Stimulated activated CD4-positive, alpha-beta T cell treated with anti-CD3 and anti-CD28 coated beads, Interleukin-12 subunit alpha, Interleukin-12 subunit beta, amount 100 ng/mL, for 24 hours (primary cell): ENCODE measurements around the gene AP3S1.

Experiments used
- DNase-seq, 2 experiments: peaks; one replicate each; pipeline ENCODE4 v3.0.0-alpha.2; 2020; ENCODE audit warnings: low read depth in 2 of 2

AP3S1 gene

DNA sequence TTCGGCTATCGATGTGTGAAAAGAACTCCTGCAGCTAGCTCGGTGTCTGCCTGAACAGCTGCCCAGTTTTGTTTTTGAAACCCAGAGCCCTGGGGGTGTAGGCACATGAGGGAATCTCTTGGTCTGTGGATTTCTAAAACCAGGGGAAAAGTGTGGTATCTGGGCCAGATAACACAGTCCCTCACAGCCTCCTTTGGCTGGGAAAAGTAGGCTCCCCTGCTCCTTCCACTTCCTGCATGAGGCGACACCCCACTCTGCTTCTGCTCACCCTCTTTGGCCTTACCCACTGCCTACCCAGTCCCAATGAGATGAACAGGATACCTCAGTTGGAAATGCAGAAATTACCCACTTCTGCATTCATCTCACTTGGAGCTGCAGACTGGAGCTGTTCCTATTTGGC lies 15.8 kb upstream of the AP3S1 start:
- DNase-seq: no peak

DNA sequence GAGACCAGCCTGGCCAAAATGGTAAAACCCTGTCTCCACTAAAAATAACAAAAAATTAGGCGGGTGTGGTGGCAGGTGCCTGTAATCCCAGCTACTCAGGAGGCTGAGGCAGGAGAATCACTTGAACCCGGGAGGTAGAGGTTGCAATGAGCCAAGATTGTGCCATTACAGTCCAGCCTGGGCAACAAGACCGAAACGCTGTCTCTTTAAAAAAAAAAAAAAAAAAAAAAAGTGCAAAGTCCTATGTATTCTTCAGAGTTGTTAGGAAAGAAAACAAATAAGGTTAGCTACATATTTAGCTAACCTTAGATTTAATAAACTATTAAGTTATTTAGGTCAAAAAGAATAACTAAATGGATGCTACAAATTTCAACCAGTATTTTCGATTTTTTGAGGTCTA lies 11.8 kb upstream of the AP3S1 start:
- DNase-seq: no peak

DNA sequence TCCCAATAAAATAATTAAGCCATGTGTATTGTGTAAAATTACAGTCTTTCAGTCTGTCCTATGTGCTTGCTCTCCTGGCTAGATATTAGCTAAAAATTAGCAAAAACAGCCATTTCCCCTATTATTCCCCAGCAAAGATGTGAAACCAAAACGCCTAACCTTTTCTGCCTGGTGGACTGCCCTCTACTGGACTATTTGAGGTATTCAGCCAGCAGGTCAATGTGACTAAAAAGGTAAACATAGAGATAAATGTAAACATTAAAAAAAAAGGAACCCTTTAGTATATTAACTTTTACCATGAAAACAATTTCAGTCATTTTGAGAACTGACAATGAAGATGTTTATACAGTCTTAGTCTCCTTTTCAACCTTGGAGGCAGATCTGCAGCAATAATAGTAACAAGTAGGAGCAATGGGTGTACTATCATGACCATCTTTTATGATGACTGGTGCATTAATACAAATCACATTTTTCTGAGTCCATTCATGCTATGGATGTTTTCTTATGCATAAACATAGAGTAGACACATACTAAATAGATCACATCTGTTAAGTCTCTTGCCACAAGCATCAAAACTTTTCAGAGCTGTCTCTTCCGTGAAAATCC lies 10.5 kb upstream of the AP3S1 start:
- no peak for DNase-seq

DNA sequence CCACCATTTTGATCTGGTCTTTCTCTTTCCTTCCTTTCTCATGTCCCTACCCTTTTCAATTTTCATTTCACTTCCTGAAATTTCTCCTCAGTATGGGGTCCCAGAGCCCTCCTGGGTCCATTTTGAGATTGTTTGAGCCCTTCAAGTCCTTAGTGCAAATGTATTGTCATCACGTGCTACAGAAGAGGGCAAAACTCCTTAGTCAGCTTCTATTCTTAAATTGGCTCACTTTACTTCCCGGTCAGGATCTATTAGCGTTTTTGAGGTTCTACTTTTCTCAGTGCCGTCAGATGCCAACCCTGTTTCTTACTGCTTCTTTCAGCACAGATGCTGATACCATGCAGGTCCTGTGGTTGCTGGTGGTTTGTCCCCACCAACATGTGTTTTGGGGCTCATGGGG lies 6.3 kb upstream of the AP3S1 start:
- DNase-seq: no peak

DNA sequence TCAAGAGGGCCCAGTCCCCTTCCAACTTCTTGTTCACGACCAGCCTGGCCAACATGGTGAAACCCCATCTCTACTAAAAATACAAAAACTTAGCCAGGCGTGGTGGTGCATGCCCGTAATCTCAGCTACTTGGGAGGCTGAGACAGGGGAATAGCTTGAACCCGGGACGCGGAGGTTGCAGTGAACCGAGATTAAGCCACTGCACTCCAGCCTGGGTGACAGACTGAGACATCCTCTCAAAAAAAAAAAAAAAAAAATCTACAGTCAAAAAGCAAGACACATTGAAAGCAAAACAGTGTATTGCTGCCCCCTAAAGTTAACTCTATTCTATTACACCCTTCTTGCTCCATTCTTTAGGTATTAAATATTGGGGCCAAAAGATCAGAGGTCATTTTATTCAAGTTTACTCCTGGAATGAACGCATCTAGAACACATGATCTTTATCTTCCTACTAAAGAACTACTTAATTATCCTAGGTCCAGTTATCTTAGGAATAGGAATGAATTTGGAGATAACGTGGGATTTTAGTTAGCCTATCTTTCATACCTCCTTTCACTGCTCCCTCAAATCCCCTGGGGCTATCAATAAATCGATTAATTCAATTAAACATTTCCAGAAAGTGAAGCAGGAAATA lies 2.7 kb upstream of the AP3S1 start:
- no peak for DNase-seq

DNA sequence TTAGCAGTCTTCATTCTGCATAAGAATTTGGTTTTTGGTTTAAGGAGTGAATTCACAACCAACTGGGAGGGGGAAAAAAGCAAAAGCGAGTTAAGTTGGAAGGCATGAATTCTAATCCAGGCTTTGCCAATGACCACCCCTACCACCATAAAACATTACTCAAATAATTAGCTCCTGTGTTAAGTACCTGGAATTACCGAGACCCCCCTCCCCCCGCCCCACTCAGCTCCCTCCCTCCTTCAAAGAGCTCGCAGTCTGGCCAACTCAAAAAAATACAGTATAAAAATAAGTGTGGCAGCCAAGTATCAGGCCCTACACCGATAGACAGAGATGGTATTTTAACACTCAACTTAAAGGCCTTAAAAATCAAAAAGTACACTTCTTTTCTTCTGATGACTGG lies 862 bp upstream of the AP3S1 start:
- no peak for DNase-seq

DNA sequence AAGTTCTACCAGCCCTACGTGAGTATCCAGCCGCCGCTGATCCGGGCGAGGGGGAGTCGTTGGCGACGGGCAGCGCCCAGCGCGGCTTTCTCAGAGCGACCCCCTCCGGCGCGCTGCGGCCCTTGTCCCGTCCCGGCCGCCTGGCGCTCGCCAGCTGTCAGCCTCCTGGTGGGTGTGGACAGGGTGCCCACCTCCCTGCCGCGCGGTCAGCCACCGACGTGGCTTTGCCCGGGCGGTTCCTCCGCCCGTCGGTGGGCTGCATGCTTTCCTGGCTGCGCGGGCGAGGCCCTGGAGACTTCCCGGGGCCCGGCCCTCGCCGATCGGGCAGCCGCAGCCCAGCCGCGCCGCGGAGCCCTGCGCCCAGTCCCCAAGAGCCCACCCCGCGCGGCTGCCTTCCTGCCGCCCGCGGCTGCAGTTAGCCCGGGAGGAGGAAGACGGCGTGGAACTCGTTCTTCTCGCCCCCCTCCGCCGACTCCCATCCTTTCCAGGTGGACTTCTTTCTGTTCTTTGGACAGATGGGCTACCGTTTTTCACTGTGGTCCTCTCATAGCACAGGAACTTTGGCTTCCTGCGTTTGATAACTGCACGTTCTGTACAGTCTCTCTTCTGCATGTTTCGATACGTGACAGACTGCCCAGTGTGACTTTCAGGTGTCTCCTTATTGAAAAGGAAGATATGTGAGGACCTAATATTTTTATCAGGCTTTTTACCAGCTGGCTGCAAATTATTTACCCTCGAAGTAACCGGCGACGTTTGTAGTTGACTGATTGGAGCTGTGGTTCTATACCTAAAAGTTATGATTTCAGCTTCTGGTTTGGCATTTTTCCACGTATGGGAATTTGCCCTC lies 577 bp downstream of the AP3S1 start:
- DNase-seq: no peak

DNA sequence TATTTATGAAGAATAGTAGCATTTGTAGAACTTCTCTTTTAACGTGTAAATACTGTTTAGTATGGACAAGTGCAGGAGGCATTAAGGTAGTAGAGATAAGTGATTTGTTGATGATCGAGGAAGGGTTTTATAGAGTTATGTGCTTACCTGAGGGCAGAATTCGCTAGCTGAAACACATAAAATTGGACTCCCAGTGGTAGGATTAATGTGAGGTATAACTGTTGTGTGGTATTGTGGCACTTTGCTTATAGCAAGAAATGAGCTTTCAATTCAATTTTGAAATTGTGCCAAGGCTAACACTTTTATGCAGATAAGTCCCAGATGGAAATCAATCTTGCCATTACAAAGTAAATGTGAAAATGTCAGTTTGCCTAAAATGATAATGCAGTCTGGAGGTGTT lies 1.2 kb downstream of the AP3S1 start:
- no peak for DNase-seq

DNA sequence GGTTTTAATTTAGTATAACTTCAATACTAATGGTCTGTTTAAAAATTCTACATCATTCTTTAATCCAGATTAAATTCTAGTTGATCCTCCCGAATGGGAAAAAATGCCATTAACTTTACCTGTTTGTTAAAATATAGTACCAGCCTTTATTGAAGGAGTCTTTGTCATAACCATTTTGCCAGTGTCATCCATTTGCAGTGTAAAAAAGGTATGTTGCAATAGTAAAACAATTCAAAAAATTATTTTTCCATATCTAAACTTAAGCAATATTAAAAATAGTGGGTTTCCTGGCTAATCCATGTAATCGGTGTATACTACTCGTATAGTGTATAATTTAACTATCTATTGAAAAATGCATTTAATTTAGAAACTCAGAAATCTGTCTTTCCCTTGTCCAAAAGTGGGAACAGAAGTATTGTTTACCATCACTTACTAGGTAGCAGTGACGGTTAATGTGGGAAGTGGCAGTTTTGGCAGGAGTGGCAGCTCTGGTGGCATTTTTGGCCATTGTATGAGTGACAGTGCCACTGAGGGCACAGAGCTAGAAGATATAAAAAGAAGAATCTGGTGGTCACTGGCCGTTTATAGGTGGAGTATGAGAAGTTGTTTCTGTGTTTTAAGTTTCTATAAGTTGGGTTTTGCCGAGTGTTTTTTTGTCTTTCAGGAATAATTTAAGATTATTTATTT lies 1.9 kb downstream of the AP3S1 start:
- DNase-seq: no peak

DNA sequence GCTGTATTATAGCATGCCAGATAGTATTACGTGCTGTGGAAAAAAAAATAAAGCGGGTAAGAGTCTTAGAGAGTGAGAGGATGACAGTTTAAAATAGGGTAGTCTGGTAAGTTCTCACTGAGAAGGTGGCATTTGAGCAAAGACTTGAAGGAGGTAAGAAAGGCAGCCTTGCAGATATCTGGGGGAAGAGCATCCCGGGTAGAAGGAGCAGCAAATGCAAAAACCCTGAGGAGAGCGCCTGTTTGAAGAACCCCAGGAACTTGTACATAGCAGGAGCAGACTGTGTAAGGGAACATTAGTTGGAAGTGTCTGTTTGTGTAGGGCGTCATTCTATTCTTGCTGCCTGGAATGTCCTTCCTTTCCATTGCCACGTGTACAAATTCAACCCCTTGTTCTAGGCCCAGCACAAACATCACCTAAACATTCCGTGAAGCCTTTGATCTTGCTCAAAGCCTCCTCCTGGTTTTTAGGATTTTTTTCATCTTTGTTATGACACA lies 2.6 kb downstream of the AP3S1 start:
- no peak for DNase-seq

DNA sequence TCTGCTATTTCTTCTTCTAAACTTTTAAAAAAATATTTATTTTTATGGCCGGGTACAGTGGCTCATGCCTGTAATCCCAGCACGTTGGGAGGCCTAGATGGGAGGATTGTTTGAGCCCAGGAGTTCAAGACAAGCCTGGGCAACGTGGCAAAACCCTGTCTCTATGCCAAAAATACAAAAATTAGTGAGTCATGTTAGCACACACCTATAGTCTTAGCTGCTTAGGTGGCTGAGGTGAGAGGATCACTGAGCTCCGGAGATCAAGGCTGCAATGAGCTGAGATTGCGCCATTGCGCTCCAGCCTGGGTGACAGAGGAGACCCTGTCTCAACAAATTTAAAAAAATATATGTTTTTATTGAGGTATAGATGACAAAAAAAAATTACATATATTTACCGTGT lies 5.6 kb downstream of the AP3S1 start:
- DNase-seq: no peak

DNA sequence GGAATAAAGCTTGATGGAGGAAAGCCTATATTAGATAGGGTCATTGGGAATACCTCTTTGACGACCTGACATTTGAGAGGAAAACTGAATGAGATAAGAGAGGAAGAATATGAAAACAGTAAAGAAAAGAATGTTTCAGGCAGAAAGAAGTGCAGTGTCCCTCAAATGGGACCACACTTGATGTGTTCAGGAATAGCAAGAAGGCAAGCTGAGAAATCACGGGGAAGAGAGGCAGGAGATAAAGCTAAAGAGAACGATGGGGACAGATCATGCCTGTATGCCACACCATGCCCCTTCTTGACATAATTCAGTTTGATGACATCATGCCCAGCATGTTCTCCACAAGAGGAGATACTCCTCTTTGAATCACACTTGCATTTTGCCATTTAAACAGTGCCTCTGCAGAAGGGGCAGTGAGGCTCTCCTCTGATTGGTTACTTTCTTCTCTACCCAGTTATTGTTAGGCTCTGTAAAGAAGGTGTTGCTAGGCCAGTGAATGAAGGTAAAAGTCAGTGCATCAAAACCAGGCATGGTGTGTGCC lies 7.6 kb downstream of the AP3S1 start:
- no peak for DNase-seq

DNA sequence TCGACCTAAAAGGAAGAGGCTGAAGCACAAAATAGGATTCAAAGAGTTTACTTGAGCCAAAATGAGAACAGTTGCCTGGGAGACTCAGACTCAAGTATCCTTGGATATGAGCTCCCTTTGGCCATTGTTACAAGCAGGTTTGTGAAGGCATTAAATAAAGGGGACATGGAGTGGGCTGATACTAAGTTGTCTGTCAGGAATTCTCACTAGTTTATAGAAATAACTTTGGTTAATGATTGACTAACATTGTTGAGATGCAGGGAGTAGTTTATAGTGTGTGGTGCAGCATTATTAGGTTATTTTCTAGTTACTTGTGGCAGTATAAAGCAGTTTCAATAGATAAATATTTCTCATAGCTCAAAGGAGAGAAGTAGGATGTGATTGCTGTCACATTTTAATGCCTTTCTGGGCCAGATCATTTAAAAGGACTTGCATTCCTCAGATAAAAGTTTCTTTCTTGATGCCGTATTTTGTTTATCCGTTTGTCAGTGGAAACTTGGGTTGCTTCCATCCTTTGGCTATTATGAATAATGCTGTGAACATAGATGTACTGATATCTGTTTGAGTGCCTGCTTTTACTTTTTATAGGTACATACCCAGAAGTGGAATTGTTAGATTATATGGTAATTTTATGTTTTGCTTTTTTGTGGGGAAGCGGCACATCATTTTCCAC lies 9.1 kb downstream of the AP3S1 start:
- DNase-seq: no peak

DNA sequence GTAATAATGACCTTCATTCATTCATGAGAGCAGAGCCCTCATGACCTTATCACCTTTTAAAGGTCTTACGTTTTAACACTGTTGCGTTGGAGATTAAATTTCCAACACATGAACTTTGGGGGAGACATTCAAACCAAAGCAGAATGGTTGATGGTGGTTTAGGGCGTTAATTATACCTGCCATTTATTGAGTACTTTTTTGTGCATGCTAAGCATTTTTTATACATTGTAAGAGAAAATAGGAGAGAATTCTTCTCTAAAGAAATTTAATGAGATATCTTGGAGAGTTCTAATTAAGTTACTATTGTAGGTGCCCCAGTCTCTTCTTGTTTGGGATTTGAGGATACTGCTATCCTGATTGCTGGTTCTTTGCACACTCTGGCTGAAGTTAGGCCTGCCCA lies 12.4 kb downstream of the AP3S1 start:
- no peak for DNase-seq

DNA sequence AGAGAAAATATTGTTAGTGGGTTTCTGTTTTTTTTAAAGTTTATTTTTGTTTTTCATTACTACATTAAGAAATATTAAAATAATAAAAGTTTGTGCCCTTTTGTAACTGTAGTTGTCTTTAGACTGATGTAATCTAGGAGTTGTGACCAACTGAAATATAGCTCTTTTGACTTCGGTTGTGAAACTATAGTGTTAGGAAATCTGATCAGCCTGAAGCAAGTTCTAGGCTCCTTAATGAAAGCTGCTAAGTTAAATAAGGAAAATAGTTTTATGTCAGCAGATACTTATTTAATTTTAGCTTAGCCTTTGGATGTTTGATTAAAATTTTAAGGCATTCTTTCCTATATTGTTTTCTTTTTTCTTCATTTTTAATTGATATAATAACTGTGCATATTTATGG lies 14.2 kb downstream of the AP3S1 start:
- no peak for DNase-seq

DNA sequence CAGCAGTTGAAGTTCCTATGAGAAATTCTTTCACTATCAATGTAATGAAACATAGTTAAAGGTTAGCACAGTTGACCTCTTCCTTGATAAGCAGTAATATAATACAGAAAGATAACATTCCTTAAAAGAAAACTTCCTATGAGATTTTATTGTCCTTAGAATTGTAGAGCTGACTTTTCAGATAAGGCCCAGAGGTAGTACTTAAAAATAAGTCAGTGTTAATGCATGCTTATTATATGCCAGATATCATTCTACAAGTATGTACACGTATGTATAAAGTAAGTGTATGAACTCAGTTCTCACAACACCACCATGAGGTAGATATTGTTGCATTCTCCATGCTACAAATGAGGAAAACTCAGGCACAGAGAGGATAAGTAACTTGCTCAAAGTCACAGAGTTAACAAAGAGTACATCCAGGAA lies 15.3 kb downstream of the AP3S1 start:
- no peak for DNase-seq

DNA sequence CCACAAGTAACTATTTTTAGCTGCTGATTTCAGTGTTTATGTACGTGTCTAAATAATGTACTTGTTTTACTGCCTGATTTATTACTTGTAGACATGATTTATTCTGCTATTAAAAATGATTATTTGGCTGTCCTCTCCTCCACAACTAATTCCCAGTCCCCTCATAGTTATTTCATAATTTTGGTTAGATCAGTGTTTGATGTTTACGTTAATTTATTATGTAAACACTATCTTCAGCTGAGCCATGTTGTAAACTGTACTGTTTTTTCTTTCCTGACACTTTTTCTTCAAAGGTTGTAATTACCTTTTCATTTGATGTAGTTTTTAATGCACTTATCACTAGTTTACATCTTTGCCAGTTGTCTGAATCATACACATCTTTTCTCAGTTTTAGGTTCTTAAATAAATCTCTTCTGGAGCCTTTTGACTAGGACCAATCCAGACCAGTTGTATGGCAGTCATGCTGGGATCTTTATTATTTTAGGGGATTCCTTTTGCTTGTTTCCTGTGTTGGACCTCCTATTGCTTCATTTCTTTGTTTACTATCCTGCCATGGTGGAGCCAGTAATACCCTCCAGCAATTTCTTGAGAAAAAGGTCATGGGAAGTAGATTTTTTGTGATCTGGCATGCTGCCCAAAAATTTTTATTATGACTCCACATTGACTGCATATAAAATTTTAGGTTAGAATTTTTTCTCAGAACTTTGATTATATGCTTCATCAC lies 16.1 kb downstream of the AP3S1 start:
- DNase-seq: no peak

DNA sequence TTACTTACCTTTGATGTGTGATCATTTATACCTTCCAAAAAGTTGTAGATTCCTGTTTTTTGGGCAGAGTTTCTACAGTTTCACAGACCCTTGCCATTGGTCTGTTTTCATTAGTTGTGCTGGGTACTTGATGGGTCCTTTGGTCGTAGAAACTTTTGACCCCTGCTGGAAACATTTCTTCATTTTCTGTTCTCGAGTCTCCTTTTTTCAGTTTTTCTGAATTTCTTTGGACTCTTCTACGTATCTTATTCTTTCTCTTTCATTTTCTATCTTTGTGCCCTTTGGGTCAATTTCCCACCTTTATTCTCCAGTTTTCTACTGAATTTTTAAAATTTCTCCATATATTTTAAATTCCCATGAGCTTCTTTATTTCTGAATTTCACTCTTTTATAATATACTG lies 16.7 kb downstream of the AP3S1 start:
- no peak for DNase-seq

DNA sequence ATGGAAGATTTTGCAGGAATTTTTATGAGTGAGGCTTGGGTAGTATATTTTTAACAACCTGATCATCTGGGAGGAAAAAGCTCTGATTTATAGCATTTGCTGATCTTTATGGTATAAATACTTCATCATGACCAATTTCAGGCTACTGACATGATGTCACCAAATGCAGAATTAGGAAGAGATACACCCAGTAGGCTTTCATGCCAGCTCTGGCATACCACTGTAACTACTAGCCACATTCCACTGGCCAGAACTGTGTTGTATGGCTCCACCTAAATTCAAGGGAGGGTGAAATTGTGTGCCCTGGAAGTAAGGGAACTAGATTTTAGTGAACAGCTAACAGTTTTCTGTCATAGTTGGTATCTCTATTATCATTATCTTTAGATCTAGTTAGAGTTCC lies 17.6 kb downstream of the AP3S1 start:
- DNase-seq: no peak

DNA sequence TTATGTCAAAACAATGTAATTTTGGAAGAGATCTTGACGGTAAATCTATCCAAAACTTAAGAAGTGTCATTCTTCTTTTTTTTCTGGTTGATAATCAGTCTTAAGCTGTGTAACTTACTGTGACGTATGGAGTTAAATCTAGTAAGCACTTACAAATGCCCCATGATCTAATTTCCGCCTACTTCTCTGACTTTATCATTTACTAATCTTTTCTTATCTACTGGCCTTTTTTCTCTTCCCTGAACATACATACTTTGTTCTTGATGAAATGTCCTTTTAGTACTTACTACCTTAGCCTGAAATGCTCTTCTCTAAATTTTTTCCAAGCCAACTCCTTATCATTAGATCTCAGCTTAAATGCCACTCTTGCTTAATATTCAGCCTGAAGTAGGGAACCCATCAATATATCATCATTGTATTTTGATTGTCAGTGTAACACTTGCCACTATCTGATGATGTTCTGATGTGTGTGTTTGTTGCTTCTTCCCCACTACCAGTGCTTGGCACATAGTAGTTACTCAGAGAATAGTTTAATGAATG lies 27.6 kb downstream of the AP3S1 start:
- DNase-seq: no peak

DNA sequence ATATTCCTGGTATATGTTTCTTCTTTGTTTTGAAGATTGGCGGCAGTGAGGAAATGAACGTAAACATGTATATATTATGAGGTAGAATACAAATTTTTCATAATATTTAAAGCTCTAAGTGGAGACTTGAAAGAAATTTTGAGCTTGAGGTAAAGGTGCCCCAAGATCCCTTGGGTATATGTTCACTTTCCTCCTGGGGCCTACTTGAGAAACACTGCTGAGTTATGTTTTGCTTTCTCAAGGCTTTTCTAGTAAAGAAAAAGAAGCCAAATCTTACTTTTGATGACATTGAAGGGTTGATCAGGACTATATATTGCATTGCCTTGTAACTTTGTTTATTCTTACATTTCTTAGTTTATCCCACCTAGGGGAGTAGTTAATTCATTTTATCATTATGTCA lies 30.7 kb downstream of the AP3S1 start:
- DNase-seq: no peak
